RPMI8226 (cell line): ENCODE data around the gene BRD3OS.
"Not testable (repeated sequence)": the region's sequence is repeated elsewhere in the genome, so short reads cannot be mapped to it uniquely, and the experiment has no call there.

Source experiments
- DNase-seq: peaks from one replicate; pipeline ENCODE4 v3.0.0-alpha.2; 2015

BRD3OS gene

GRCh38 chr9:134024828-134025605 lies at the start of gene BRD3OS:
BRD3OS (plus strand) TSS chr9:134025481; CDS start chr9:134026748, 1,267 bp downstream.
- DNase-seq, result peak; percentile 100

- no peak for DNase-seq
Measured at GRCh38 chr9:133975511-133975910, 49.8 kb upstream of the BRD3OS start.

GRCh38 chr9:133976191-133976861 lies 49.0 kb upstream of the BRD3OS start:
- no peak for DNase-seq

- DNase-seq, result no peak
Measured at GRCh38 chr9:133976887-133977286, 48.4 kb upstream of the BRD3OS start.

GRCh38 chr9:133977421-133978201 lies 47.7 kb upstream of the BRD3OS start:
- DNase-seq, result no peak

- no peak for DNase-seq
Measured at GRCh38 chr9:133978226-133978898, 46.9 kb upstream of the BRD3OS start.

- no peak for DNase-seq
Measured at GRCh38 chr9:133978899-133979272, 46.4 kb upstream of the BRD3OS start.

GRCh38 chr9:133979273-133979920 lies 45.9 kb upstream of the BRD3OS start:
- no peak for DNase-seq

GRCh38 chr9:133979921-133980863 lies 45.1 kb upstream of the BRD3OS start:
- DNase-seq, result no peak

- DNase-seq, result no peak
Measured at GRCh38 chr9:133980864-133981588, 44.3 kb upstream of the BRD3OS start.

GRCh38 chr9:133981589-133981957 lies 43.7 kb upstream of the BRD3OS start:
- DNase-seq, result no peak

- DNase-seq, result no peak
Measured at GRCh38 chr9:133981958-133982681, 43.2 kb upstream of the BRD3OS start.

- no peak for DNase-seq
Measured at GRCh38 chr9:133982971-133983720, 42.1 kb upstream of the BRD3OS start.

- DNase-seq, result no peak
Measured at GRCh38 chr9:133986061-133986460, 39.2 kb upstream of the BRD3OS start.

- no peak for DNase-seq
Measured at GRCh38 chr9:133986774-133987445, 38.4 kb upstream of the BRD3OS start.

- DNase-seq, result no peak
Measured at GRCh38 chr9:133987446-133987788, 37.9 kb upstream of the BRD3OS start.

GRCh38 chr9:133987946-133988665 lies 37.2 kb upstream of the BRD3OS start:
- no peak for DNase-seq

- DNase-seq, result not testable (repeated sequence)
Measured at GRCh38 chr9:133988771-133989170, 36.5 kb upstream of the BRD3OS start.
